BLaER1 (cell line): ENCODE data around the gene SPTBN1.
A peak's percentile ranks its signal among the peaks of the same experiment; 100 is the strongest.
"Not testable (repeated sequence)": the region's sequence is repeated elsewhere in the genome, so short reads cannot be mapped to it uniquely, and the experiment has no call there.

Experiments used
- H3K27ac ChIP-seq: shearing (Covaris generic); formaldehyde crosslinking; 2 replicates; pipeline ENCODE4 v1.8.1; 2022
- H3K27me3 ChIP-seq: shearing (Covaris generic); formaldehyde crosslinking; 2 replicates; pipeline ENCODE4 v1.8.1; 2022
- H3K36me3 ChIP-seq: shearing (Covaris generic); formaldehyde crosslinking; 2 replicates; pipeline ENCODE4 v1.8.1; 2022
- H3K4me1 ChIP-seq: shearing (Covaris generic); formaldehyde crosslinking; 2 replicates; pipeline ENCODE4 v1.8.1; 2022
- H3K4me2 ChIP-seq: shearing (Covaris generic); formaldehyde crosslinking; 2 replicates; pipeline ENCODE4 v1.8.1; 2022
- H3K4me3 ChIP-seq: shearing (Covaris generic); formaldehyde crosslinking; 2 replicates; pipeline ENCODE4 v1.8.1; 2022
- H3K9ac ChIP-seq: shearing (Covaris generic); formaldehyde crosslinking; 2 replicates; pipeline ENCODE4 v1.8.1; 2022
- H3K9me3 ChIP-seq: shearing (Covaris generic); formaldehyde crosslinking; 2 replicates; pipeline ENCODE4 v1.8.1; 2022
- H4K20me1 ChIP-seq: shearing (Covaris generic); formaldehyde crosslinking; 2 replicates; pipeline ENCODE4 v1.8.1; 2022
- Cebpa-rat ChIP-seq: shearing (Covaris generic); IDR thresholded peaks from 2 replicates; pipeline ENCODE4 v1.8.1; 2022

The SPTBN1 gene

GRCh38 chr2:54510916-54511315, 54.8 kb downstream of the SPTBN1 start:
- no peaks in the 10 kb centered on the region for H4K20me1 ChIP-seq
- H3K4me1 ChIP-seq, result peaks cover 6% of the 10 kb centered on the region; the same call in 1 of the 2 replicates
- H3K4me3 ChIP-seq, result no peak overlapping the region
- peaks cover 12% of the 10 kb centered on the region for H3K9me3 ChIP-seq
- TF ChIP-seq Cebpa-rat, result no peak
- H3K36me3 ChIP-seq, result no peaks in the 10 kb centered on the region
- no peak overlapping the region for H3K27ac ChIP-seq
- no peak overlapping the region for H3K9ac ChIP-seq
- H3K27me3 ChIP-seq, result no peaks in the 10 kb centered on the region
- no peak overlapping the region for H3K4me2 ChIP-seq

GRCh38 chr2:54512183-54512582, 56.1 kb downstream of the SPTBN1 start:
- Histone ChIP-seq H3K9me3 (peaks cover 12% of the 10 kb centered on the region), H3K27me3 (no peaks in the 10 kb centered on the region), H3K36me3 (no peaks in the 10 kb centered on the region), H3K4me2 (no peak overlapping the region), H3K27ac (no peak overlapping the region), H3K9ac (no peak overlapping the region), H3K4me1 (peaks cover 6% of the 10 kb centered on the region; the same call in 1 of the 2 replicates), H4K20me1 (no peaks in the 10 kb centered on the region), H3K4me3 (no peak overlapping the region)
- TF ChIP-seq Cebpa-rat, result no peak

GRCh38 chr2:54512663-54513362, 56.7 kb downstream of the SPTBN1 start:
- H3K9me3 ChIP-seq, result peaks cover 12% of the 10 kb centered on the region
- H3K27ac ChIP-seq, result no peak overlapping the region
- TF ChIP-seq Cebpa-rat, result no peak
- H3K4me1 ChIP-seq, result peaks cover 6% of the 10 kb centered on the region; the same call in 1 of the 2 replicates
- H4K20me1 ChIP-seq, result no peaks in the 10 kb centered on the region
- no peaks in the 10 kb centered on the region for H3K27me3 ChIP-seq
- no peak overlapping the region for H3K9ac ChIP-seq
- H3K36me3 ChIP-seq, result no peaks in the 10 kb centered on the region
- H3K4me3 ChIP-seq, result no peak overlapping the region
- H3K4me2 ChIP-seq, result peak overlapping the region; percentile 18

- Histone ChIP-seq H3K27me3 (no peaks in the 10 kb centered on the region), H3K4me2 (peak overlapping the region; percentile 18; the same call in 1 of the 2 replicates), H3K36me3 (no peaks in the 10 kb centered on the region), H3K4me1 (peaks cover 6% of the 10 kb centered on the region; the same call in 1 of the 2 replicates), H4K20me1 (no peaks in the 10 kb centered on the region), H3K27ac (no peak overlapping the region), H3K9me3 (peaks cover 7% of the 10 kb centered on the region), H3K9ac (no peak overlapping the region), H3K4me3 (no peak overlapping the region)
- TF ChIP-seq Cebpa-rat, result no peak
Measured at GRCh38 chr2:54513363-54513715, 57.2 kb downstream of the SPTBN1 start.

DNA sequence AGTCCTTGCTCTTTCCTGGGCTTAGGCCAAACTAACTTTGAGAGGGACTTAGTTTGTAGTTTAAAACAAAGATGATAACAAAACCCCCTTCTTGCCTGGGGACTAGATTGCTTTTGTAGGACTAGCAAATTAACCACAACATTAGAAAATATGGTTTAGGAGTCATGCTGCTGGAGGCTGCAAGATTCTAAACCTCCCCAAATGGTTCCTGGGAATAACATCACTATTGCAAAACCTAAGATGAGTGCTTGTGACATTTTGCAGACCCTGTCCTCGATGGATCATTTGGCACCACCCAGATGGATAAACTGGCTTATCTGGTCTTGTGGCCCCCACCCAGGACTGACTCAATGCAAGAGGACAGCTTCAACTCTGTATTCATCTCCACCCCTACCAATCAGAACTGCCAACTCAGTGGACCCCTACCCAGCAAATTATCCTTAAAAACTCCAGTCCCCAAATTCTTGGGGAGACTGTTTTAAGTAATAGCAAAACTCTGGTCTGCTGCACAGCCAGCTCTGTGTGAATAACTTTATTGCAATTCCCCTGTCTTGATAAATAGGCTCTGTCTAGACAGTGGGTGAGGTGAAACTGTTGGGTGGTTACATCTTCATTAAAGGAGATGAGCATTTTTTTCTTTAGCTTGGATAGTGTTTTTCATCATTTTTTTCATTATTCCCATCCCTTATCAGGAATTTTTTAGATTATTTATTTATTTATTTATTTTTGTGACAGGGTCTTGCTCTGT, 58.9 kb downstream of the SPTBN1 start:
- Histone ChIP-seq H3K36me3 (no peaks in the 10 kb centered on the region), H3K4me3 (no peak overlapping the region), H3K27me3 (no peaks in the 10 kb centered on the region), H3K27ac (no peak overlapping the region), H4K20me1 (no peaks in the 10 kb centered on the region), H3K4me2 (no peak overlapping the region), H3K9me3 (no peaks in the 10 kb centered on the region), H3K9ac (no peak overlapping the region), H3K4me1 (peaks cover 6% of the 10 kb centered on the region; the same call in 1 of the 2 replicates)
- TF ChIP-seq Cebpa-rat, result no peak

- H3K36me3 ChIP-seq, result no peaks in the 10 kb centered on the region
- no peak overlapping the region for H3K27ac ChIP-seq
- H3K4me1 ChIP-seq, result peaks cover 6% of the 10 kb centered on the region; the same call in 1 of the 2 replicates
- no peak overlapping the region for H3K9ac ChIP-seq
- no peaks in the 10 kb centered on the region for H3K9me3 ChIP-seq
- no peaks in the 10 kb centered on the region for H3K27me3 ChIP-seq
- no peak overlapping the region for H3K4me2 ChIP-seq
- no peak overlapping the region for H3K4me3 ChIP-seq
- no peak for TF ChIP-seq Cebpa-rat
- H4K20me1 ChIP-seq, result no peaks in the 10 kb centered on the region
Measured at GRCh38 chr2:54516842-54517241, 60.7 kb downstream of the SPTBN1 start.

- H4K20me1 ChIP-seq, H3K9ac ChIP-seq, H3K4me1 ChIP-seq, H3K27ac ChIP-seq, H3K36me3 ChIP-seq, H3K4me2 ChIP-seq, H3K4me3 ChIP-seq, H3K27me3 ChIP-seq, H3K9me3 ChIP-seq: not testable (repeated sequence)
Measured at GRCh38 chr2:54518016-54518415, 61.9 kb downstream of the SPTBN1 start.

- no peaks in the 10 kb centered on the region for H4K20me1 ChIP-seq
- H3K36me3 ChIP-seq, result no peaks in the 10 kb centered on the region
- TF ChIP-seq Cebpa-rat, result no peak
- H3K9ac ChIP-seq, result no peak overlapping the region
- no peaks in the 10 kb centered on the region for H3K27me3 ChIP-seq
- H3K4me2 ChIP-seq, result no peak overlapping the region
- H3K27ac ChIP-seq, result no peak overlapping the region
- H3K4me3 ChIP-seq, result no peak overlapping the region
- no peaks in the 10 kb centered on the region for H3K9me3 ChIP-seq
- peaks cover 7% of the 10 kb centered on the region for H3K4me1 ChIP-seq
Measured at GRCh38 chr2:54518430-54518829, 62.3 kb downstream of the SPTBN1 start.

GRCh38 chr2:54519841-54520459, 63.8 kb downstream of the SPTBN1 start:
- H3K27ac ChIP-seq, result no peak overlapping the region

DNA sequence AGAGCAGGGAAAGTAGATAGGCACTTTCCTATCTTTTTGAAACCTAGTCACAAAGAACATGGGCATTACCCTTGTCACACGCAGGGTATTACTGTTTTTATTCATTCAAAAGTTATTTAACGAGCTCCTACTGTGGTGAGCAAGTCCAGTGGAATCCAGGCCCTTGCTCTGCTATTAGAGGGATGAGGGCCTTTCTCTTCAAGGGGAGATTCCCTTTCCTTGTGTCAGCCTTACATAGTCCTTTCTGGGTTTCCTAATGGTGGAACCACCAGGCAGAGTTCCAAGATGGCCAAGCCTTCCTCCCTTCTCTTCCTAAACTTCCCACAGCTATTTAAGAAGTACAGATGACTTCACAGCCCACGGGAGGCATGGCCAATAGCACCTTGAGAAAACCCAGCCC, 64.6 kb downstream of the SPTBN1 start:
- no peak overlapping the region for H3K4me2 ChIP-seq
- H3K27me3 ChIP-seq, result no peaks in the 10 kb centered on the region
- no peak overlapping the region for H3K27ac ChIP-seq
- H3K4me1 ChIP-seq, result peaks cover 24% of the 10 kb centered on the region
- TF ChIP-seq Cebpa-rat, result no peak
- no peaks in the 10 kb centered on the region for H3K36me3 ChIP-seq
- H4K20me1 ChIP-seq, result no peaks in the 10 kb centered on the region
- no peak overlapping the region for H3K9ac ChIP-seq
- no peaks in the 10 kb centered on the region for H3K9me3 ChIP-seq
- H3K4me3 ChIP-seq, result no peak overlapping the region

More at GRCh38 chr2:54519841-54520459, 63.8 kb downstream of the SPTBN1 start:
- H3K4me3 ChIP-seq, result no peak overlapping the region
- no peaks in the 10 kb centered on the region for H3K9me3 ChIP-seq
- no peaks in the 10 kb centered on the region for H4K20me1 ChIP-seq
- peaks cover 22% of the 10 kb centered on the region for H3K4me1 ChIP-seq
- H3K27me3 ChIP-seq, result no peaks in the 10 kb centered on the region
- no peaks in the 10 kb centered on the region for H3K36me3 ChIP-seq
- TF ChIP-seq Cebpa-rat, result no peak
- H3K9ac ChIP-seq, result no peak overlapping the region
- no peak overlapping the region for H3K4me2 ChIP-seq
